Prostate gland (tissue), 2 donors: ENCODE measurements around the gene NEB. TPM values are rescaled to one million over a fixed set of nuclear protein-coding genes. Genes with fewer than 3 reads are reported as not detected.

ENCODE experiments used
- DNase-seq: peaks from one replicate; pipeline ENCODE4 v3.0.0-alpha.2; 2019; ENCODE audit warnings: low spot score
- H3K27ac ChIP-seq, 2 donors: fragments of 200-600 bp; sonication (generic); 2 replicates each; pipeline ENCODE4 v1.5.1; 2017 to 2019
- H3K27me3 ChIP-seq: fragments of 200-600 bp; sonication (generic); replicated peaks from 2 replicates; pipeline ENCODE4 v1.5.1; 2019; ENCODE audit not compliant: insufficient read depth
- H3K36me3 ChIP-seq, 2 donors: fragments of 200-600 bp; sonication (generic); 1 replicate in 1 of 2; 2 replicates in 1 of 2; pipeline versions ENCODE4 v1.5.1 to v1.8.1; 2017 to 2019
- H3K4me1 ChIP-seq: fragments of 200-600 bp; sonication (generic); replicated peaks from 2 replicates; pipeline ENCODE4 v1.5.1; 2019
- H3K4me3 ChIP-seq, 2 donors: fragments of 200-600 bp; sonication (generic); 2 replicates each; pipeline ENCODE4 v1.5.1; 2017 to 2019
- H3K9me3 ChIP-seq: fragments of 200-600 bp; sonication (generic); 2 replicates; pipeline ENCODE4 v1.5.1; 2017
- CTCF ChIP-seq, 4 experiments: fragments of 200-600 bp in 2 of 4; fragments of 450-650 bp in 2 of 4; sonication (generic) in 2 of 4; IDR thresholded peaks; 1 replicate in 3 of 4; 2 replicates in 1 of 4; pipeline ENCODE4 v1.5.1; 2016 to 2019; ENCODE audit warnings: antibody characterized with exemption in 4 of 4, mild to moderate bottlenecking in 2 of 4, moderate library complexity in 2 of 4
- POLR2A ChIP-seq: fragments of 450-650 bp; IDR thresholded peaks from one replicate; pipeline ENCODE4 v1.6.1; 2016; ENCODE audit warnings: antibody characterized with exemption, mild to moderate bottlenecking
- POLR2AphosphoS5 ChIP-seq: sonication (generic); formaldehyde crosslinking; IDR thresholded peaks from one replicate; pipeline ENCODE4 v1.6.1; 2017; ENCODE audit warnings: antibody characterized with exemption
- WGBS: methylation state at CpG from one replicate; pipeline ENCODE4 v1.1.5; 2018; 5-methylcytosine and 5-hydroxymethylcytosine counted together
- intact Hi-C: fragments of 100-400 bp; cut with DNase I; formaldehyde crosslinking; loops from one replicate; pipeline ENCODE4 v1.14.2; 2022
- total RNA-seq, 2 donors: library from RNA; depleted of rRNA; stranded (reverse); fragments of >200 nt; gene quantifications; one replicate each; pipeline ENCODE4 v1.1.0, GENCODE V29; 2016

The NEB gene, protein sequence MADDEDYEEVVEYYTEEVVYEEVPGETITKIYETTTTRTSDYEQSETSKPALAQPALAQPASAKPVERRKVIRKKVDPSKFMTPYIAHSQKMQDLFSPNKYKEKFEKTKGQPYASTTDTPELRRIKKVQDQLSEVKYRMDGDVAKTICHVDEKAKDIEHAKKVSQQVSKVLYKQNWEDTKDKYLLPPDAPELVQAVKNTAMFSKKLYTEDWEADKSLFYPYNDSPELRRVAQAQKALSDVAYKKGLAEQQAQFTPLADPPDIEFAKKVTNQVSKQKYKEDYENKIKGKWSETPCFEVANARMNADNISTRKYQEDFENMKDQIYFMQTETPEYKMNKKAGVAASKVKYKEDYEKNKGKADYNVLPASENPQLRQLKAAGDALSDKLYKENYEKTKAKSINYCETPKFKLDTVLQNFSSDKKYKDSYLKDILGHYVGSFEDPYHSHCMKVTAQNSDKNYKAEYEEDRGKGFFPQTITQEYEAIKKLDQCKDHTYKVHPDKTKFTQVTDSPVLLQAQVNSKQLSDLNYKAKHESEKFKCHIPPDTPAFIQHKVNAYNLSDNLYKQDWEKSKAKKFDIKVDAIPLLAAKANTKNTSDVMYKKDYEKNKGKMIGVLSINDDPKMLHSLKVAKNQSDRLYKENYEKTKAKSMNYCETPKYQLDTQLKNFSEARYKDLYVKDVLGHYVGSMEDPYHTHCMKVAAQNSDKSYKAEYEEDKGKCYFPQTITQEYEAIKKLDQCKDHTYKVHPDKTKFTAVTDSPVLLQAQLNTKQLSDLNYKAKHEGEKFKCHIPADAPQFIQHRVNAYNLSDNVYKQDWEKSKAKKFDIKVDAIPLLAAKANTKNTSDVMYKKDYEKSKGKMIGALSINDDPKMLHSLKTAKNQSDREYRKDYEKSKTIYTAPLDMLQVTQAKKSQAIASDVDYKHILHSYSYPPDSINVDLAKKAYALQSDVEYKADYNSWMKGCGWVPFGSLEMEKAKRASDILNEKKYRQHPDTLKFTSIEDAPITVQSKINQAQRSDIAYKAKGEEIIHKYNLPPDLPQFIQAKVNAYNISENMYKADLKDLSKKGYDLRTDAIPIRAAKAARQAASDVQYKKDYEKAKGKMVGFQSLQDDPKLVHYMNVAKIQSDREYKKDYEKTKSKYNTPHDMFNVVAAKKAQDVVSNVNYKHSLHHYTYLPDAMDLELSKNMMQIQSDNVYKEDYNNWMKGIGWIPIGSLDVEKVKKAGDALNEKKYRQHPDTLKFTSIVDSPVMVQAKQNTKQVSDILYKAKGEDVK (N-terminal part only)
- total RNA-seq: 10 to 100 TPM in 1 of 2 donors, 1 to 10 TPM in 1; 7.3 to 57.9 TPM

DNA sequence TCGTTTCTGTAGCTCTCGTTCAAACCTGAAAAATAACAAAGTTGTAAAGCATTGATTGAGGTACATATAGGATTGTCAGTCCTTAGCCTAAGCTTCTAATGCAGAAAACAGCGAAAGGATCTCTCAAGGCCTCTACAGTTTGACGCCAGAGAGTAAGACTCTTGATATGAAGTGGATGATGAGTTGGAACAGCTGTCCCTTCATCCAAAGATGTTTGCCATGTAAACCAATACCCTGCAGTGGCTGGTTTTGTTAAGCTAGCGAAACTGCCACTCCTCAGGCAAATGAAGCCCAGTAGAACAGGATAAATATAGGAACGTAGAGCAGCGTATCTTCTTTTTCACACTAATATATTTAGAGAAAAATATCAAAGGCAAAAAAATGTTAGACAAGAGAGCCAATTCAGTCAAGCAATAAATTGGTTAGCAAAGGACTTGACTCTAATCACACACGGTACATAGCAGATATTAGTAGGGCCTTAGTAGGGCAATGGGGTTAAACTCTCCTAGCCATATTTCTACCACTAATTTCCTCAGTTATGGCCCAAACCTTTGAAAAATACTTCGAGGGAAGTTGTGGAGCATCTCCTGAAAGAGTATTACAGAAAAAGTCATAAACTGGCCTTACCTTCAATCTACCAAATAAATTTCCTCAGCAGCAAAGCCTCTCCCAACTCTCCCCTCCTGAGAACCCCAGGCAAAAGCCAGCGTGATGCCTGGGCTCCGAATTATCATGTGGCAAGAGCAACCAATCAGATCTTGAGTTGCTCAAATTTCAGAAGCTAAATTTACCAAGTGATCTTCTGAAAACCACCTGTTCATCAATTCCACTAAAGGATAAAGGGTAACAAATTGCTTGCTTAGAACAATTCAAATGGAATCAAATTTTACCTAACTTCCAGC, at the start of gene NEB:
Gene NEB, minus strand, starts transcription at position 706 of the 902 bp plus-strand sequence. CDS start 1,320 bp downstream, outside the sequence.
- no peaks in the 10 kb centered on the region for H3K36me3 ChIP-seq
- no peaks in the 10 kb centered on the region for H3K27me3 ChIP-seq
- intact Hi-C loops: no loop called here
- H3K4me1 ChIP-seq: no peaks in the 10 kb centered on the region
- TF ChIP-seq POLR2AphosphoS5 (no peak), CTCF (IDR thresholded peaks at IDR 0.05) (no peak), POLR2A (no peak)
- H3K4me3 ChIP-seq: no peak within 1 kb of the TSS
- no peak for DNase-seq
- 86% methylated on average over 11 of the region's 11 CpGs for WGBS
- H3K9me3 ChIP-seq: no peaks in the 10 kb centered on the region
- no peak within 1 kb of the TSS for H3K27ac ChIP-seq

- intact Hi-C loops: no loop called here
- H3K27me3 ChIP-seq: no peaks in the 10 kb centered on the region
- WGBS: 91% methylated on average over 2 of the region's 2 CpGs
- no peak for TF ChIP-seq POLR2AphosphoS5
- no peak for TF ChIP-seq POLR2A
- TF ChIP-seq CTCF (IDR thresholded peaks at IDR 0.05): no peak
- no peak overlapping the region for H3K27ac ChIP-seq
- H3K4me1 ChIP-seq: no peaks in the 10 kb centered on the region
- H3K9me3 ChIP-seq: no peaks in the 10 kb centered on the region
- DNase-seq: no peak
- H3K4me3 ChIP-seq: no peak overlapping the region
- H3K36me3 ChIP-seq: no peaks in the 10 kb centered on the region
Observed at GRCh38 chr2:151783133-151783520, 48.9 kb upstream of the NEB start.

- Histone ChIP-seq H3K4me1 (no peaks in the 10 kb centered on the region), H3K36me3 (no peaks in the 10 kb centered on the region), H3K9me3 (no peaks in the 10 kb centered on the region), H3K27me3 (no peaks in the 10 kb centered on the region), H3K27ac (no peak overlapping the region), H3K4me3 (no peak overlapping the region)
- no peak for DNase-seq
- WGBS: 86% methylated on average over 6 of the region's 6 CpGs
- intact Hi-C loops: no loop called here
- TF ChIP-seq POLR2A (no peak), CTCF (IDR thresholded peaks at IDR 0.05) (no peak), POLR2AphosphoS5 (no peak)
Observed at GRCh38 chr2:151782378-151783132, 48.3 kb upstream of the NEB start.

DNA sequence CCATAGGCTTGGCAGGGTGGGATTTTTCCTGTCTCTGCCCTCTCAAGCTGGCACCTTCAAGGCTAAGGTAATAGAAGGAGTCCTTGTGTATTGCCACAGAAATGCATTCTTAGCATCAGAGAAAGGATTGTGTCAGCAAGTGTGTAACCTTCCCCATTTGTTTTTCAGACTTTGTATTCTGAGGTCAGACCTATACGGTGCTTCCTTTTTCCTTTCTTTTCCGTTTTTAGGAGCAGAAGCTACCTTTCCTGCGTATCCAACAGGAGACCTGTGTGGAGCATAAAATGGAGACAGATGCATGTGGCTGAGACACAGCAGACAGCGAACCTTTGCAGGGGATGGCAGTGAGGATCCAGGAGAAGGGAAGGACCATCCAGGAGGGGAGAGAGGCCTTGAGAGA, 47.4 kb upstream of the NEB start:
- Histone ChIP-seq H3K27ac (no peak overlapping the region), H3K9me3 (no peaks in the 10 kb centered on the region), H3K27me3 (no peaks in the 10 kb centered on the region), H3K36me3 (no peaks in the 10 kb centered on the region), H3K4me3 (no peak overlapping the region), H3K4me1 (no peaks in the 10 kb centered on the region)
- DNase-seq: no peak
- intact Hi-C loops: no loop called here
- TF ChIP-seq CTCF (IDR thresholded peaks at IDR 0.05) (no peak), POLR2A (no peak), POLR2AphosphoS5 (no peak)
- WGBS: 90% methylated on average over 4 of the region's 4 CpGs
